HepG2 (cell line): ENCODE measurements around the gene SETD1A. TPM values are rescaled to one million over a fixed set of nuclear protein-coding genes. Genes with fewer than 3 reads are reported as not detected.
A peak's percentile ranks its signal among the peaks of the same experiment; 100 is the strongest.

ENCODE experiments used
- BORCS8-MEF2B ChIP-seq: sonication (generic); formaldehyde crosslinking; IDR thresholded peaks from 2 replicates; pipeline ENCODE4 v1.8.0; 2022; ENCODE audit warnings: mild to moderate bottlenecking, missing genetic modification reagents
- EZH2 ChIP-seq: conservative IDR thresholded peaks from 2 replicates; pipeline ENCODE4 v1.6.1; 2012; ENCODE audit warnings: mild to moderate bottlenecking, low read depth, low read length, moderate library complexity
- FOSL2 ChIP-seq: sonication (generic); formaldehyde crosslinking; IDR thresholded peaks from 2 replicates; pipeline ENCODE4 v1.4.0; 2020; ENCODE audit warnings: missing genetic modification reagents
- PHF8 ChIP-seq: sonication (generic); formaldehyde crosslinking; IDR thresholded peaks from 2 replicates; pipeline ENCODE4 v1.5.0; 2020; ENCODE audit warnings: missing genetic modification reagents
- SP4 ChIP-seq: sonication (generic); formaldehyde crosslinking; IDR thresholded peaks from 2 replicates; pipeline ENCODE4 v1.8.1; 2023; ENCODE audit warnings: mild to moderate bottlenecking, missing genetic modification reagents
- THAP11 ChIP-seq: IDR thresholded peaks from 2 replicates; pipeline ENCODE4 v1.6.1; 2016; ENCODE audit warnings: missing biosample characterization, missing genetic modification reagents
- U2AF1 ChIP-seq: fragments of 200-400 bp; formaldehyde crosslinking; optimal IDR thresholded peaks from 2 replicates; pipeline ENCODE3; 2017; ENCODE audit warnings: mild to moderate bottlenecking, low read depth, low read length
- ZBTB40 ChIP-seq, 2 experiments: fragments of 450-650 bp in 1 of 2; sonication (generic) in 1 of 2; formaldehyde crosslinking in 1 of 2; IDR thresholded peaks; 2 replicates each; pipeline versions ENCODE4 v1.6.1 to v1.8.0; 2016 to 2022; ENCODE audit warnings: antibody characterized with exemption in 1 of 2, mild to moderate bottlenecking in 1 of 2, missing genetic modification reagents in 1 of 2
- ZNF143 ChIP-seq: sonication (generic); formaldehyde crosslinking; IDR thresholded peaks from 2 replicates; pipeline ENCODE4 v1.4.0; 2020; ENCODE audit warnings: missing genetic modification reagents
- ZNF503 ChIP-seq: sonication (generic); formaldehyde crosslinking; IDR thresholded peaks from 2 replicates; pipeline ENCODE4 v1.4.0; 2020; ENCODE audit warnings: missing genetic modification reagents
- ZNF564 ChIP-seq: sonication (generic); formaldehyde crosslinking; IDR thresholded peaks from 2 replicates; pipeline ENCODE4 v1.8.1; 2023; ENCODE audit warnings: mild to moderate bottlenecking, missing genetic modification reagents
- ZNF609 ChIP-seq: sonication (generic); formaldehyde crosslinking; IDR thresholded peaks from 2 replicates; pipeline ENCODE4 v1.4.0; 2020; ENCODE audit warnings: mild to moderate bottlenecking, missing genetic modification reagents, borderline replicate concordance
- polyA plus RNA-seq, 8 experiments: library from polyadenylated mRNA; depleted of rRNA in 3 of 8; stranded (reverse) in 7 of 8; unstranded in 1 of 8; fragments of >200 nt; fragmentation: Illumina TruSeq in 4 of 8; extraction: Trizol in 4 of 8; gene quantifications; 2 replicates each; pipeline versions ENCODE4 v1.2.1 to v1.2.3, GENCODE V29; 2011 to 2016; ENCODE audit warnings: low read depth in 4 of 8, missing spikeins in 1 of 8, mixed read lengths in 1 of 8; ENCODE audit not compliant: insufficient read depth in 1 of 8
- total RNA-seq, 5 experiments: library from RNA; depleted of rRNA; stranded (reverse); fragments of >200 nt; fragmentation: Illumina TruSeq; extraction: Trizol; gene quantifications; 2 replicates each; pipeline ENCODE4 v1.2.3, GENCODE V29; 2016; ENCODE audit warnings: low read depth in 1 of 5

The SETD1A gene
- total and polyA plus RNA-seq, 2 of the 13 experiments (the other 11 are each of a cell fraction or from before 2014, with no cell fraction given), result 3.8 to 5.6 TPM

GRCh38 chr16:30984669-30985400, 27.3 kb downstream of the SETD1A start, which contains the start of gene HSD3B7 (continued):
- TF ChIP-seq ZBTB40 (IDR thresholded peaks at IDR 0.05) (no peak), ZBTB40 (CRISPR knock-in tag; IDR thresholded peaks at IDR 0.05) (no peak), SP4 (no peak; the same call in 1 of the 2 replicates), EZH2 (no peak), ZNF609 (CRISPR knock-in tag) (no peak; the same call in 1 of the 2 replicates), ZNF564 (CRISPR knock-in tag) (no peak; the same call in 1 of the 2 replicates), PHF8 (CRISPR knock-in tag) (no peak), BORCS8-MEF2B (CRISPR knock-in tag) (no peak; the same call in 1 of the 2 replicates), THAP11 (CRISPR knock-in tag) (no peak), U2AF1 (peak; percentile 41), ZNF143 (CRISPR knock-in tag) (no peak), ZNF503 (CRISPR knock-in tag) (0 out of 2 replicates have a peak, but pooled peaks have one; percentile 27), FOSL2 (peak; percentile 32; the same call in 1 of the 2 replicates)
